Frontal cortex (tissue), 4 donors: ENCODE data around the gene NME3. TPM values are rescaled to one million over a fixed set of nuclear protein-coding genes. Genes with fewer than 3 reads are reported as not detected.
A peak's percentile ranks its signal among the peaks of the same experiment; 100 is the strongest.

Experiments
- DNase-seq, 2 donors: peaks; one replicate each; pipeline ENCODE4 v3.0.0; 2012; ENCODE audit warnings: low spot score in 2 of 2
- FAIRE-seq: peaks from 2 replicates; lab custom pipeline; 2012; peaks lifted over from hg19 to GRCh38; lab: Jason Lieb, UNC
- total RNA-seq: library from RNA; depleted of rRNA; stranded (reverse); fragments of >200 nt; gene quantifications from one replicate; pipeline ENCODE4 v1.2.3, GENCODE V29; 2014
- donor health status: control.
- donor health status: control.
- donor health status: control.

The NME3 gene
- total RNA-seq, 1 donor from 2014 or later: 35.1 TPM

DNA sequence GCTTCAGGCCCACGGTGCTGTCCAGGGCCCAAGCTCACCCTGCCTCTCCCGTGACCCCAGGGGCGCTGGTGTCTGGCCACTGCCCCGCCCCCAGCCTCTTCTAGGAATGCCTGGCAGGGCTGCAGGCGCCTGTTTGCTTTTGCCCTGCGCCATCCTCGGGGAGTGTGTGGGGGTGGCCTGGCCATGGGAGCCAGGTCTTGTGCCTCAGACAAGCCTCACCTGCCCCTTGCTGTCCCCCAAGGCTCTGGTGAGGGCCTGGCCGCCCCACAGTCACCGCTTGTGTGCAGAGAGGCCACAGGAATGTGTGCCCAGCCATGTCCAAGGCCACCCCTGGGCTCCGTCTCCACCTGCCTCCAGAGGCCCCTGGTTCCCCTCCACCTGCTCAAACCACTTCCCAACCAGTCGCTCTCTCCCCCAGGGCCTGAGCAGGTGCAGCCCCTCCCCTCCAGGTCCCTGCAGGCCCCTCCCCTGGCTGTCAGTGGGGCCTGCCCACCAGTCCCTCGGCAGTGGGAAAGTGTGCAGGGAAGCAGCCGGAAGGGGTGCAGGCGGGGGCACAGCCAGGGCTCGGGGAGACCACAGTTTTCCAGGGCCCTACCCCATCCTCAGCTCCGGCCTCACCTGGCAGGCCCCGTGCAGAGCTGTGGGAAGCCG lies 23.0 kb upstream of the NME3 start:
- FAIRE-seq (no peak), DNase-seq (peak in 1 of 2 donors; percentile 20)

DNA sequence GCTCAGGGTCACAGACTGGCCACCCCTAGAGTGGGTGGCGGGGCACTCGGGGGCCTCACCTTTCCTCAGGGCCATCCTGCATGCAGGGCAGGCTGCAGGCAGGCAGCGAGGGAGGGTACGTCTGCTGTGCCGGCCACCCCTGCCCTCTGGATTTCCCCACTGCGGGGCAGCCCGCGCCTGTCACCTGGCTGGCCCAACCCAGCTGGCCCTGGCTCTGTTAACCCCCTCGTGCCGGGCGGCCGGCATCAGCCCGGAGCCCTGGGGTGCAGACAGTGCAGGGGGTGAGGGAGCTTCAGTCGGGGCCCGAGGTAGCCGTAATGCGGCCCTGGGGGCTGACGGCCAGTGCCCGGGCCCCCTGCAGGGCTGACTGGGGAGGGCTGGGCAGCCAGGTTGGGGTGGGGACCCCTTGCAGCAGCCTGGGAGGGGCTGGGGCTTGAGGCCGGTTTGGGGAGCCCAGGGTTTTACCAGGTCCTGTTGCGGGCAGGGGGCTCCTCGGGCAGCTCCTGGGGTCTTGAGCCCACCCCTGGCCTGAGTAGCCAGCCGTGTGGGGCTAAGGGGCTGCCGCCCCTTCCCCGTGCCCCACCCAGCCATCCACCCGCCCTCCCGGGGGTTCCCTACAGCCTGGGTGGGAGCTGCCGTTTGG lies 22.4 kb upstream of the NME3 start, which contains the start of gene IGFALS:
Gene IGFALS (minus strand): TSS at position 128 of the 643 bp plus-strand sequence. CDS start 53 bp downstream, at position 75.
- DNase-seq: peak in 1 of 2 donors; percentile 21
- FAIRE-seq: no peak

DNA sequence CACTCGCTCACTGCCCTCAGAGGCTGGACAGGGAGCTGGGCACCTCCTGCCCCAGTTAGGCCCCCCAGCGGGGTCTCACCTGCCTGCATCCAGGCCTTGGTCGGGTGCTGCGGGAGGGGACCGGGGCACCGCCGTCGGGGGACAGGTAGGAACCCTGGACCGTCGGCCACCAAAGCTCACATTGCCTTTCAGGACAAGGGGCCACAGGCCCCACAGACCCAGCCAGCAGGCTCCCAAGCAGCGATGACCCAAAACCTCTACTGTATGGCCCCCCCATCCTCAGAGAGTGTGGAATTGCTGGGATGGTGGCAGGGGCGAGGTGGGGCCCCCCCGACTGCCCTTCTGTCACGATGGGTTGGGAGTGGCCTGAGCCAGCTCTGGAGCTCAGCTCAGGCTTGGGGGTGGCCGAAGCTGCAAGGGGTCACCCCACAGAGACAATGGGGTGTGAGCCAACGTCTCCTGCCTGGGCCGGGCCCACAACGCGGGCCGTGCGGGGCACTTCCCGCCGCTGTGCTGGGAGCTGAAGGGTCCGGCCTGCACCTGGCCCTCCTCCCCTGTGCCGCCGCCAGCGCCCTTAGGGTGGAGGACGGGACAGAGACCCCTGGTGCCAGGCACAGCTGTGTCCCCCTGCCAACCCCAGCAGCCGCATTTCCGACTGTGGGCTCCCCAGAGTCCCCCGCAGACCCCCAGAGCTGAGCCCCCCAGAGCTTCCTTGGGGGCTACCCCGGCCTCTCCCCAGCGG lies 21.7 kb upstream of the NME3 start:
- DNase-seq (peak in 1 of 2 donors; percentile 14), FAIRE-seq (no peak)

DNA sequence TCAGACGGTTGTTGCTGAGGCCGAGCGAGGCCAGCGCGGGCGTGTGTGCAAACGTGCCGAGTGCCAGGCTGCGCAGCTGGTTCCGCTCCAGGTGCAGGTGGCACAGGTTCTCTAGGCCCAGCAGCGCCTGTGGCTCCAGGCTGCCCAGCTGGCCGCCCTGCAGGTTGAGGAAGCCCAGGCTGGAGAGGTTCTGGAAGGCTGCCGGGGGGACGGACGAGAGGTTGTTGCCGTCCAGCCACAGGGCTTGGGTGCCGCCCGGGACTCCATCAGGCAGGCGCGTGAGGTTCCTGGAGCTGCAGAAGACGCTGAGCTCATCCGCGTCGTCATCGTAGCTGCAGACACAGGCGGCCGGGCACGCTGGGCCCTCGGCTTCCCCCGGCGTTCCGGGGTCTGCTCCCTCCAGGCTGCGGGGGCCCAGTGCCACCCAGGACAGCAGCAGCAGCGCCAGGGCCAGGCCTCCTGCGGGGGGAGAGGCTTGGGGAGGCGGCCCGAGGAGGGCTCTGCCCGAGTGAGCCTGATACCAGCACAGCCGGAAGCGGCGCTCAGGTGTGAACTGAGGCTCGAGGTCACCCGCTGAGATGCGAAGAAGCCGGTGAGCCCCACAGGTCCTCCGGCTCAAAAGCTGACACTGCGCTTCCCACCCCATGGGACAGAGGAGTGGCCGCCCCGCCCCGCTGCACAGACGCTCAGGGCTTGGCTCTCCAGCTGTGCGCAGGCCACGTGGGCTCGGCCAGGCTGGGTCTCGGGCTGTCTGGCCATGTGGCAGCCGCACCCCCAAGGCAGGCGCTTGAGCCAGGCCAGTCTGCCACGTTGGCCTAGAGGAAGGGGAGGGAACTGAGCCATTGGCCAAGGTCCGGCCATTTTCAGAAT lies 20.8 kb upstream of the NME3 start:
- peak in 1 of 2 donors; percentile 22 for DNase-seq
- no peak for FAIRE-seq

DNA sequence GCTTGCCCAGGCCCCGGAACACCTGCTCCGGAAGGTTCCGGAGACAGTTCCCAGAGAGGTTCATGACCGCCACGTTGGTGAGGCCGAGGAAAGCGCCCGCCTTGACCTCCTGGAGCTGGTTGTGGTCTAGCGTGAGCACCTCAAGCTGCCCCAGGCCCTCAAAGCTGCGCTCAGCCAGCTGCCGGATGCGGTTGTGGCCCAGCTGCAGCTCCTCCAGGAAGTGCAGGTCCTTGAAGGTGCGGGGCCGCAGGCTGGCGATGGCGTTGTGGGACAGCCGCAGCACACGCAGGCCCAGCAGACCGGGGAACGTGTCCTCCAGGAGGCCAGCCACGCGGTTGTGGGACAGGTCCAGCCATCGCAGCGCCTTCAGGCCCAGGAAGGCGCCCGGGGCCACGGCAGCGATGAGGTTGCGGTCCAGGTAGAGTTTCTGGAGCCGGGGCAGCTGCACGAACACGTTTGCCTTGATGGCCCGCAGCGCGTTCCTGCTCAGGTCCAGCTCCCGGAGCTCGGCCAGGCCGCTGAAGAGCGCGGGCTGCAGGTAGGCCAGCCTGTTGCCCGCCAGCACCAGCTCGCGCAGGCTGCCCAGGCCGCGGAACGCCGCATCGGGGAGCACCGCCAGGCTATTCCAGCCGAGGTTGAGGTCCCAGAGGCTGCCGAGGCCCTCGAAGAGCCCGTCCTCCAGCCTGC lies 20.1 kb upstream of the NME3 start:
- peak in 1 of 2 donors; percentile 38 for DNase-seq

DNA sequence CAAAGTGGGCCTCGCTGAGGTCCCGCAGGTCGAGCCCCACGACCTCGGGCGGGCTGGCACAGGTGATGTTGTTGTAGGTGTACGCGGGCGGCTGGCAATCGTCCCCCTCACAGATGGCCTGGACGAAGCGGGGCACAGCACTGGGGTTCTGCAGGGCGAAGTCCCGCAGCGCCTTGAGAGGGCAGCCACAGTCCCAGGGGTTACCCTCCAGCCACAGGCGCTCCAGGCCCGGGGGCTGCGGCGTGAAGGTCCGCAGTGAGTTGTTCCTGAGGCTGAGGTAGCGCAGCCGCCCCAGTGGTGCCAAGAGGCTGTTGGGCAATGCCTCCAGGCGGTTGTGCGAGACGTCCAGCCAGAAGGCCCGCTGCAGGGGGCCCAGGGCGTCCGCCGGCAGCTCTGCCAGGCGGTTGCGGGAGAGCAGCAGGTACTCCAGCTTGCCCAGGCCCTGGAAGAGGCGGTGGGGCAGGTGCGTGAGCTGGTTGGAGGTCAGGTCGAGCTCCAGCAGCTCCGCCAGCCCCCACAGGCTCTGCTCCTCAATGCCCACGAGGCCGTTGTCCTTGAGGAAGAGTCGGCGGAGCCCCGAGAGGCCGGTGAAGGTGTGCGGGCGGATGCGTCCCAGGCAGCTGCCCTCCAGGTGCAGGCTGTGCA lies 19.4 kb upstream of the NME3 start:
- DNase-seq (no peak), FAIRE-seq (no peak)

More for the DNA sequence above, 20.1 kb upstream of the NME3 start:
- FAIRE-seq: no peak

DNA sequence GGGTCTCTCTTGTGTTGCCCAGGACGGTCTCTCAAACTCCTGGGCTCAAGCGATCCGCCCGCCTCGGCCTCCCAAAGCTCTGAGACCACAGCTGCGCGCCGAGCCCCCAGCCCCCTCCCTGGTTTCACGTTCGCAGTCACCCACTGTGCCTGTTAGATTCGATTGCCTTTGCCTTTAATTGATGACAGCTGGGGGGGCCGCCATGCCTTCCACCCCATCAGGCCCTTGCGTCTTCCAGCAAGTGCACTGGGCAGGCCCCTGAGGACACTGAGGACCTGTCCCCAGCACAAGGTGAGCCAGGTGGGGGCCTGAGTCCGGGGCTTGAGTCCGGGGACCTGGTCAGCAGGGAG lies 18.9 kb upstream of the NME3 start:
- DNase-seq (no peak), FAIRE-seq (no peak)

DNA sequence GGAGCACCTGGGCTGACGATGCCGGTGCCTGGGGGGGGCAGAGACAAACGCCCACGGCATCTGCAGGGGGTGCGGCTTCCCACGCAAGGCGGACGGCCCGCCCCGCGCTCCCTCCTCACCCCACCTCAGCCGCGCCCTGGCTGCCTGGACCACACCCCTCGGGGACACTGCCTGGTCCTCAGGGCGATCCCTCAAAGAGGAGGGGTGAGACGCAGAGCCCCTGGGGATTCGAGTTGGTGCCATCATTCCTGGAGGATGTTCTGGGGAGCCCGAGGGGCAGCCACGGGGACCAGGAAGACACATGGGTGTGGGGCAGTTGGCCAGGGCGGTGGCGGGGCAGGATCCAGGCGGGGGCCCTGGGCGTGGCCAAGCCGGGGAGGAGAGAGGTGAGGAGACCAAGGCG lies 18.3 kb upstream of the NME3 start:
- FAIRE-seq: no peak
- DNase-seq: no peak

DNA sequence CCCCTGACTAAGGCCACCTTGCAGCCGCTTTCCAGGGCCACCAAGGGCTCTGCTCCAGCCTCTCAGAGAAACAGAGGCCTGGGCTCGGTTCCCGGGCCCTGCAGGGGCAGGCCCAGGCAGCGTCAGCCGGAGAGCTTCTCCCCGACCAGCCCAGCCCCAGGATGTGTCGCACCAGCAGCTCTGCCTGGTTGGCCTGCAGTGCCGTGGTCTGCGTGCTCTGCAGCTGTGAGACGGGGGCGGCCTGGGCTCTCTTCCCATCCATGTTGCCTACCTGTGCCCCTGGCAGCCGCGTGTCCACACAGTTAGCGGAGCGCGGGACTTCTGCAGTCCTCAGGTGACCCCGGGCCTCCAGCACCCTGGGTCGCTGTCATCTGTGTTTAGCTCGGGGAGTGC lies 17.4 kb upstream of the NME3 start:
- no peak for DNase-seq
- no peak for FAIRE-seq

DNA sequence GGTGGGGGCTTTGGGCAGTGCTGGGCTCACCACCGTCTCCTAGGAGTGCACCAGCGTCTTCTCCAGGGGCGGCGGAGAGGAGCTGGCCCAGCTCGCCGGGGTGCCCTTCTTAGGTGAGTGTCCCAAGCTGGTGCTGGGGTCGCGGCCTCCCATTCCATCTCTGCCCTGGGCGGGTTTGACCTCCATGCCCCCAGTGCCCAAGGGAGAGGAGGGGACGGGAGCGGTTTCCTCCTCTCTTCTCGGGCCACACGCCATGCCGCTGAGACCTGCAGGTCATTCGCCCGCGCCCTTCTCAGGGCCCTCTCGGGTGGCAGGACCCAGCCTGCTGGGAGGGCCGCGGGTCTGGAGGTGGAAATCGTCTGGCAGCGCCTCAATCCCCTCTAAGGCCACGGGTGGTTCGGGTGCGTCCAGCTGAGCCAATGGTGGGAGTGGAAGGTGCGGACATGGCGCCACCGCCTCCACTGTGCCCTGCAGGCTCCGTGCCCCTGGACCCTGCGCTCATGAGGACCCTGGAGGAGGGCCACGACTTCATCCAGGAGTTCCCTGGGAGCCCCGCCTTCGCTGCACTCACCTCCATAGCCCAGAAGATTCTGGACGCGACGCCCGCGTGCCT lies 16.9 kb upstream of the NME3 start:
- FAIRE-seq: no peak
- no peak for DNase-seq

DNA sequence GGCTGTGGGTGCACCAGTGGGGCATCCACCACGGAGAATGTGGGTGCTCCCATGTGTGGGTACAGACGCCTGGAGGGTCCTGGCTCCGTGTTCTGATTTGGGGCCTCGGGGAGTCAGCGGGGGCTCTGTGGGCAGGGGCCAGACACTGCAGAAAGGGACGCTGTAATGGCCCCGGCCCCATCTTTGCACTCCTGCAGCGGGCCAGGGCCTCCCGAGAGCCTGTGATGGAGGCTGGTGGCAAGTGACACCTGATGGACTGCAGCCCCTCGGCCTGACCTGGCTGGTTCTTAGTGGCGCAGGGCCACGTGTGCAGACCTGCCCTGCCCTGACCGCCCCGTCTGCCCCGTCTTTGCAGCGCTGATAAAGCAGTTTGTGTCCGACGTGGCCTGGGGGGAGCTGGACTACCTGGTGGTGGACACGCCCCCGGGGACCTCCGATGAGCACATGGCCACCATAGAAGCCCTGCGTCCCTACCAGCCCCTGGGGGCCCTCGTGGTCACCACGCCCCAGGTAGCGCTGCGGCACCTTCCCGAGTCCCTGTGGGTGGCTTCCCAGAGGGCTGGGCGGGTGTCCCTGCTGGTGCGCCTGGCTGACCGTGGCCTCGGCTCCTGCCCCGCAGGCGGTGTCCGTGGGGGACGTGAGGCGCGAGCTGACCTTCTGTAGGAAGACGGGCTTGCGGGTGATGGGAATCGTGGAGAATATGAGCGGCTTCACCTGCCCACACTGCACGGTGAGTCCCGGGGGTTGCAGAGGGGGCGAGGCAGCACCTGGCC lies 16.2 kb upstream of the NME3 start:
- FAIRE-seq: no peak
- DNase-seq: no peak

DNA sequence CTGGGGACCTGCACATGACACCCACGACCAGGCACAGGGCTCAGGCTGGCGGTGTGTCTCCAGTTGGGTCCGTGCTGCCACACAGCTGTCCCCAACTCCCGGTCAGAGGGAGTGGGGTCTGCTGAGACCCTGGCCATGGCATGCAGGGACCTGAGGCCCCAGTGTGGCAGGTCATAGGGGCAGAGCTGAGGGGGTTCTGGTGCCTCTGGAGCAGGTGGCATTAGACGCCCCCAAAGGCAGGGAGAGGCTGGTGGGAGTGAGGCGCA lies 15.6 kb upstream of the NME3 start:
- FAIRE-seq: no peak
- no peak for DNase-seq

DNA sequence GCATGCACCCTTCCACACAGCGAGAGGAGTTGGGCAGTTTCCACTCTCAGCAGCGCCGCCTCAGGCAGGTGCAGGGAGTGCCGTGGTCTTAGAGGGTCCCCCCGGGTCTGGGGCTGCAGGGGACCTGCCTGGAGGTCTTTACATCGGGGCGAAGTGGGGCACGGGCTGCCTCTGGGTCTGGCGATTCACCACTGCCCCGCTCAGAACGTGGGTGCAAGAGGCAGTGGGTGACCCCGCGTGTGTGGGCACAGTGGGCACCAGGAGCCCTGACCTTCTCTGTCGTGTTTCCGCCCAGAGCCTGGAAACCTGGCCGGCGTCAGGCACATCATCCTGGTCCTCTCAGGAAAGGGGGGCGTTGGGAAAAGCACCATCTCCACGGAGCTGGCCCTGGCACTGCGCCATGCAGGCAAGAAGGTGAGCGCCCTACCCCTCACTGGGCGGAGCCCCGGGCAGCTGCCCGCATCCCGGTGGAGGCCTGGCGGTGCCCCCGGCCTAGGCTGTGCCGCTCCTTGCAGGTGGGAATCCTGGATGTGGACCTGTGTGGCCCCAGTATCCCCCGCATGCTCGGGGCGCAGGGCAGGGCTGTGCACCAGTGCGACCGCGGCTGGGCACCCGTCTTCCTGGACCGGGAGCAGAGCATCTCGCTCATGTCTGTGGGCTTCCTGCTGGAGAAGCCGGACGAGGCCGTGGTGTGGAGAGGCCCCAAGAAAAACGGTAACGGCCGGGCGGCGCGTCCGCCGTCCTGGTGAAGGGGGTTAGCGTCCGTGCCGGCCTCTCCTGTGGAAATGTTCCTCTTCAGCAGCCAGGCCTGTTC lies 15.1 kb upstream of the NME3 start:
- DNase-seq (no peak), FAIRE-seq (no peak)

DNA sequence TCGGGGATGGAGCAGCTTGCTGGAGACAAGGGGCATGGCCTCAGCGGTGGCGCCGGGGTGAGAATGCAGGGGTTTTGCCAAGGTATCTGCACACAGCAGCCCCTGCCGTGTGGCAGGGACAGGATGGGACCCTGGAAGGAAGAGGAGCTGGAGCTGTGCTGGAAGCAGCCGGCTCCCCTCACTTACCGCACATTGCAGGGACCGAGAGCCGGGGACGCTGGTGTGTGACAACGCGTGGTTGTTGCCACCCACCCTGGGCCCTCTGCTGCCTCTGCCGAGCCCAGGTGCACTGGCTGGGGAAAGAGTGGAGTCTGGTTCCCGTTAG lies 14.5 kb upstream of the NME3 start:
- no peak for FAIRE-seq
- no peak for DNase-seq

DNA sequence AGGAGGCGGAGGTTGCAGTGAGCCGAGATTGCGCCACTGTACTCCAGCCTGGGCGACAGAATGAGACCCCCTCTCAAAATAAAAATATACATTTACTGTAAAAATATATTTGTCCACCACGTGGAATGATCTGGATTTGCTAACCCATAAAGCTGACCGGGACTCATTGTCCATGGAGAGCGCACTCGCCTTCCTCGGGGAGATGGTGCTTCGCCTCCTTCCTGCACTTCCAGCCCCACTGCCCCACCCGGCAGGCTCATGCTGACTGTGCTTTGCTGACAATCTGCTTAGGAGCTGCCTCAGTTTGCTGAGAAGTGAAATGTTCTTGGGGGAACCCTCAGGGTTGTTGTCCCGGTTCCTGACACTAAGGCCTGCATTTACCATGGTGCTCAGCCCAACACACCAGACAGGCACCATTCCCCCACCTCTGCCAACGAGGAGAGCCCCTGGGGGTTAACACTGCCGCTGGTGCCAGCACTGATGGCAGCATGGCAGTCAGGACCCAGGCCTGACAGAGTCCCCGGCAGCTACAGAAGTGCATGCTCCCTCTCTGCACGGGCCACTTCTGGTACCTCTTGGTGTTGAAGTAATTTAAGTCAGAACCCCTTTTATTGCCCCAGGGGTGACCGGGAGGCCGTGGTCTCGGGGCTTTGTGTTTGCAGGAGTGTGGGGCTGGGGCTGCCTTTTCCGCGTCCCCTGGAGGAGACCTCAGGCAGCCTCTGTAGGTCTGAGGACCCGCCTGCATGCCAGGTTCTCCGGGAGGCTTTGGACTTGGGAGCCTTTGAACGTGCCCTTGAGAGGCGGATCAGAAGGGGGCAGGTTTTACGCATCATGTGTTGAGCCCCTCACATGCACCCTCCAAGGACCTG lies 13.9 kb upstream of the NME3 start:
- DNase-seq: no peak
- FAIRE-seq: no peak

DNA sequence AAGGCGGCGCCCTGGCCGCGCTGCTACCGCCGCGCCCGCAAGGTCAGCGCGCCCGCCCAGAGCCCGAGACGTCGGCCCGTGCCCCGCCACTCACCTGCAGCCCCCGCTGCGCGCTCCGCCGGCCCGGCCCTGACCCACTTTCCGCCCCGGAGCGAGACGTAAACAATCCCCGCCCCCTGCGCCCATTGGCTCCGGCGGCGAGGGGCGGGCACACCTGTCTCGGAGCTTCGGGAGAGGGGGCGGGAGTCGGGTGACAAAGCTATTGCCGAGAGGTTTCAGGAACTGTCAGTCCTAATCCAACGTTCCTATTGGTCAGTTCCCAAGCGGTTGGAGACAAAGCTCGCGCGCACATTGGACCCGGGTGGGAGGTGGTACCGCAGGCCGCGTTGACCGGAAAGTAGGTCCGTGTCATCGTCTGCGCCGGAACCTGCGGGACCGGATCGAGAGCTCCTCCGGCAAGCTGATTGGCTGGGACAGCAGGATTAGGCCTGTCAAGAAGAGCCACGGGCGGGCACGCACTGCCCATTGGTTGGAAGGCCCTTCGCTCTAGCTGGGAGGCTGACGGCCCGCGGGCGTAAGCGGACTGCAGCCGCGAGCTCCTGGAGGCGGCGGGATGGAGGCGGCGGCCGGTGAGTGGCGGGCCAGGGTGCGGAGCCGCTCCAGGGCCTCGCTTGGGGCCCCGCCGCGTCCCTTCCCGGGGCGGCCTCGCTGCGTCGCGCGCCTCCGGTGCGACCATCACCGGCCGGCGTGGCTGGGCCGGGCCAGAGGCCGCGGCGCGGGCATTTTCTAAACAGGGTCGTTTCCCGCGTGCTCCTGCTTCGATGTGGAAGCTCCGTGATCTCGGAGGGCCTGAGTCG lies 11.3 kb upstream of the NME3 start, which contains the start of the genes NUBP2 and SPSB3:
Gene NUBP2 (plus strand): TSS at position 553 of the 857 bp plus-strand sequence. CDS start 61 bp downstream, at position 614.
Gene SPSB3 (minus strand): TSS at position 164 of the 857 bp plus-strand sequence. CDS start 1,088 bp downstream, outside the sequence.
- FAIRE-seq: peak; percentile 99

More for the DNA sequence above, 11.3 kb upstream of the NME3 start, which contains the start of the genes NUBP2 and SPSB3:
- DNase-seq: peak; percentile 100
